22Rv1 (cell line): ENCODE results near the gene TEX19.
"Not testable (repeated sequence)": the region's sequence is repeated elsewhere in the genome, so short reads cannot be mapped to it uniquely, and the experiment has no call there.

Experiments
- H3K27ac ChIP-seq: fragments of 450-650 bp; 2 replicates; pipeline ENCODE4 v1.5.1; 2017
- CTCF ChIP-seq: fragments of 450-650 bp; IDR thresholded peaks from 2 replicates; pipeline ENCODE4 v1.5.1; 2017; ENCODE audit warnings: mild to moderate bottlenecking
- ZFX ChIP-seq: fragments of 450-650 bp; IDR thresholded peaks from 2 replicates; pipeline ENCODE4 v1.6.1; 2017; ENCODE audit warnings: antibody characterized with exemption, borderline replicate concordance

Gene TEX19

GRCh38 chr17:82357394-82357793, 1.7 kb upstream of the TEX19 start:
- TF ChIP-seq ZFX, result no peak
- no peak for TF ChIP-seq CTCF
- peak overlapping the region; percentile 72; the same call in 1 of the 2 replicates for H3K27ac ChIP-seq

GRCh38 chr17:82359451-82360074, 516 bp downstream of the TEX19 start:
- H3K27ac ChIP-seq, result not testable (repeated sequence)

- no peak for TF ChIP-seq ZFX
- H3K27ac ChIP-seq, result no peak overlapping the region
These were observed 3.0 kb downstream of the TEX19 start for GRCh38 chr17:82361885-82362633.

GRCh38 chr17:82365606-82366295, 6.7 kb downstream of the TEX19 start:
- no peak overlapping the region for H3K27ac ChIP-seq
- TF ChIP-seq CTCF, result no peak
- TF ChIP-seq ZFX, result no peak

GRCh38 chr17:82366749-82367148, 7.7 kb downstream of the TEX19 start:
- TF ChIP-seq CTCF (no peak), ZFX (no peak)
- H3K27ac ChIP-seq, result no peak overlapping the region

GRCh38 chr17:82367724-82368524, 8.9 kb downstream of the TEX19 start:
- H3K27ac ChIP-seq, result no peak overlapping the region
- no peak for TF ChIP-seq ZFX
- TF ChIP-seq CTCF, result no peak

GRCh38 chr17:82369211-82369610, 10.2 kb downstream of the TEX19 start:
- no peak overlapping the region for H3K27ac ChIP-seq

More at GRCh38 chr17:82369211-82369610, 10.2 kb downstream of the TEX19 start:
- no peak for TF ChIP-seq ZFX
- TF ChIP-seq CTCF, result no peak
